GM18505 (cell line): ENCODE data around the gene GXYLT2.

ENCODE experiments used
- ATAC-seq: cut with Tn5 transposase; IDR thresholded peaks from one replicate; pipeline ENCODE4 v1.9.1; 2021; ENCODE audit not compliant: unreplicated experiment
- POLR2A ChIP-seq: IDR thresholded peaks from 4 replicates; pipeline ENCODE4 v1.6.1; 2011; ENCODE audit warnings: borderline replicate concordance; ENCODE audit not compliant: insufficient read depth, insufficient read length; ENCODE audit errors: extremely low read depth

GXYLT2 gene

GRCh38 chr3:73007992-73008712 is 120.3 kb downstream of the GXYLT2 start:
- no peak for ATAC-seq
- TF ChIP-seq POLR2A: no peak

- ATAC-seq: no peak
- TF ChIP-seq POLR2A: no peak
Observed at GRCh38 chr3:73009008-73009407, 121.2 kb downstream of the GXYLT2 start.

GRCh38 chr3:73009750-73010149 is 121.9 kb downstream of the GXYLT2 start:
- no peak for TF ChIP-seq POLR2A
- no peak for ATAC-seq

- no peak for TF ChIP-seq POLR2A
- ATAC-seq: no peak
Observed at GRCh38 chr3:73010158-73010557, 122.3 kb downstream of the GXYLT2 start.

- TF ChIP-seq POLR2A: no peak
Observed at GRCh38 chr3:73018298-73018697, 130.5 kb downstream of the GXYLT2 start.

GRCh38 chr3:73018790-73019441 is 131.1 kb downstream of the GXYLT2 start:
- ATAC-seq: no peak
- no peak for TF ChIP-seq POLR2A

More at GRCh38 chr3:73018298-73018697, 130.5 kb downstream of the GXYLT2 start:
- ATAC-seq: no peak

GRCh38 chr3:73021301-73021835 is 133.5 kb downstream of the GXYLT2 start:
- ATAC-seq: no peak
- no peak for TF ChIP-seq POLR2A

- TF ChIP-seq POLR2A: no peak
- ATAC-seq: no peak
Observed at GRCh38 chr3:73024836-73025235, 137.0 kb downstream of the GXYLT2 start.

- no peak for ATAC-seq
- no peak for TF ChIP-seq POLR2A
Observed at GRCh38 chr3:73026111-73026759, 138.4 kb downstream of the GXYLT2 start.
